Mononuclear cell (primary cell): ENCODE measurements around the gene ZBTB20. TPM values are rescaled to one million over a fixed set of nuclear protein-coding genes. Genes with fewer than 3 reads are reported as not detected.

Experiments used
- H3K27me3 ChIP-seq: 2 replicates; pipeline ENCODE4 v1.6.0; 2011; ENCODE audit warnings: low read length, control low read depth; ENCODE audit not compliant: insufficient read depth
- H3K4me1 ChIP-seq: 2 replicates; pipeline ENCODE4 v1.5.1; 2011; ENCODE audit warnings: mild to moderate bottlenecking, low read length, control low read depth; ENCODE audit not compliant: insufficient read depth
- H3K4me3 ChIP-seq: 2 replicates; pipeline ENCODE4 v1.5.1; 2011; ENCODE audit warnings: mild to moderate bottlenecking, low read length, moderate library complexity
- H3K9me3 ChIP-seq: 2 replicates; pipeline ENCODE4 v1.5.1; 2011; ENCODE audit warnings: low read depth, mild to moderate bottlenecking, control low read depth, low read length
- total RNA-seq: library from RNA; depleted of rRNA; stranded (reverse); fragments of >200 nt; gene quantifications from one replicate; pipeline ENCODE4 v1.2.3, GENCODE V29; 2012

ZBTB20 gene
- total RNA-seq, 1 donor: 38.2 TPM

DNA sequence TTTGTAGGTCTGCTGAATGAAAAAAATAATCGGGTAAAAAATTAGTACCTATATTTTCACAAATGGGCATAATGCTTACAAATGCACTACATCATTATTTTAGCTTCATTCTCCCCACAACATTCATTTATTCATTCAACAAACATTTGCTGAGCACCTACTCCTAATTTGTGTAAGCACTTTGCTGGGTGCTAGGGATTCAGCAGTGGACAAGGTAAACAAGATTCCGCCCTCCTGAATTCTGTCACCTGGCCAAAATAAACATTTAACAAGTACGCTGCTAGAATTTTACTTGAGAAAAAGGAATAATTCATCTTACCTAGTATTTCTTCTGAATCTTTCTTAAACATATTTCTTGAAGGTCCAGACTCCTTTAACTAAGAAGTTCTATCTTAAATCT lies 781.2 kb downstream of the ZBTB20 start:
- Histone ChIP-seq H3K27me3 (no peaks in the 10 kb centered on the region), H3K9me3 (no peaks in the 10 kb centered on the region), H3K4me3 (no peak overlapping the region), H3K4me1 (no peaks in the 10 kb centered on the region)

DNA sequence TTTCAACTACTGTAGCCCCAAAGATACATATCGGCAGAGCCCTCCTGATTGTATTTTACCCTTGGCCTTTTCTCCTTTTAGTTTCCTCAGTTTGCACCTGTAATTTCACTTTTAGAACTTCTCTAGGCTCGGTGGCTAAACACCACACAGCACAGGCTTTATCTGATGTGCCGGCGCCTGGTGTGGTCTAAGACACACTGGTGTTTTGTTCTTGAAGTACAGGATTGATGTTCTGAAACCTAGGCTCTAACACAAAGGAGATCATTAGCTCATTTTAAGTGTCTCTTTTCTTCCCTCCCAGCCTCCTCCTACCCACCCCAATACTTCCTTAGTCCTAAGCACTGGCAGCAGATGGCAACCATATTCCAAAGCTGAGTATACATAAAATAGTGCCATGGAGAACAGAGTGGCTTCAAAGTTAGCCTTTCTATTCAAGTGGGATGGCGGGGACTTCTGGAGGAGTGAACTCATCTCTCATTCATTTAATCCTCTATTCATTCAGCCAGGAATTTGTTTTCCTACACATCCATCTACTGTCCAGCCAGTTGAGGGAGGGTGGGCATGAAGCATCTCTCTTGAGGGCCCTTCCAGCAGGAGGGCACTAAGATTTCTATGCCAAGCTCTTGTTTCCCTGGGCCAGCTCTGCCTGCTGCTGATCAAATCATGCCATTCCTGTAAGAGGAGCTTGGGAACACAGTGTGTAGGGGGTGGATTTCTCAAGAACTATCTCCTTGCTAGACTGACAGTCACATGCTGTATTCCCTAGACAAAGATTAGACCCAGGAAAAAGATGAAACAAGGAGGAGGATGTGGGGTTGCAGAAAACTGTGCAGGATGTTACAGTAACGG lies 782.1 kb downstream of the ZBTB20 start:
- Histone ChIP-seq H3K4me3 (no peak overlapping the region), H3K9me3 (no peaks in the 10 kb centered on the region), H3K4me1 (no peaks in the 10 kb centered on the region), H3K27me3 (no peaks in the 10 kb centered on the region)

DNA sequence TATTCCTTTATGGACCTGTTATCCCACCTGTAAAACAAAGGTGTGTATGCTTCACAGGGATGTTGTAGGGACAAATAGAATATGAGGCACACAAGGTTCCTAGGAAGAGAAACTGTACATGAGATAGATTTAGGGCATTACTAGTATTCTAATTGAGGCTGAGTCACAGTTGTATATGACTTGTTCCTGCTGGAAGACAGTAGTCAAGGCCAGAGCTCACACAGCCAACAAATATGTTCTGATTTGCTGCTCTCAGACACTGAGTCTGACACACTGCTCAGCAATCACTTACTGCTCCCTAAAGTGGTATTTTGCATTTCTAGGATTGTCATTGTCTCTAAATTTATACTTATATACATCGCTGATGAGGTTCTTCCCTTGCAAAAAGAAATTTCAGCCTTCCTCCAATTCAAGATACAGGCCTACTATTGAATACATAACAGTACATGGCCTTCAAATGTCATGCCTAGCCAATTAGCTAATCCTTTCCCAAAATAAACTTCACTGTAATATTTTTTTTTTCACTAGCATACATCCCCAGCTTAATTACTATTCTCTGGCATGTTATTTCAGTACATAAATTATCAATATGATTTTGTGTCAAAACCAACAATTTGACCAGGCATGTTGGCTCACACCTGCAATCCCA lies 783.4 kb downstream of the ZBTB20 start:
- Histone ChIP-seq H3K4me1 (no peaks in the 10 kb centered on the region), H3K27me3 (no peaks in the 10 kb centered on the region), H3K9me3 (no peaks in the 10 kb centered on the region), H3K4me3 (no peak overlapping the region)

DNA sequence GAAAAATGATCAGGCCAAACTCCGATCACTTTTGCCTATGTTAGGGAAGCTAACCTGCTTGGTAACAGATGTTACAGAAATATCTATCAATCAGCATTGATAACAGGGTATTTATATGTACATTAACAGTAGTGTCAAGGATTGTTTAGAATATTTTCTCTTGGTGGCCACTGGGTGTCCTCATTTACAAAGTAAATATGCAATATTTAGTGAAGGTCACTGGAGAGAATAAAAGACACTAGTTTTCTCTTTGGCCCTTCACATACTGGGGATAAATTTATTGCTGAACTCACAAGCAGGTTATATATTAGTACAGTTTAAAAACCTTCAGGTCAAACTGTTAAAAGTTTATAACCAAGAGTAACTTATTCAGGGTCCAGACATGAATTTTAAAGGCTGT lies 784.3 kb downstream of the ZBTB20 start:
- no peaks in the 10 kb centered on the region for H3K4me1 ChIP-seq

DNA sequence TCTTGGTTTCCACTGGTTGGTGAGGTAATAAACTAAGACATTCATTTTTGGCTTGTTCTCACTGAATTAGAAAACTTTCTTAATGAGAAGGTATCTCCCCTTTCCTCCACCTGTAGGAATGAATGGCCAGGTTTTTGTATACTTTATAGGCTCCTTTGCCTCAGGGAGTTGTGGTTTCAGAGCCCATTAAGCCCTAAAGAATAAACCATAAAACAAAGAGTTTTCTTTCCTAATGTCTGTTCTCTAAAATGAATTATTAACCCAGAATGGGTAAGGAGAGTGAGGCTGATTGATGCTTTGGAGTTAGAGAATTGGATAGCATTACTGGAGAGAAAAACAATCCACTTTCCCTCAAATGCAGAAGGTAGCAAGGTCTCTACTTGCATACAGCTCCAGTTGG lies 785.7 kb downstream of the ZBTB20 start:
- Histone ChIP-seq H3K9me3 (no peaks in the 10 kb centered on the region), H3K27me3 (no peaks in the 10 kb centered on the region), H3K4me1 (no peaks in the 10 kb centered on the region), H3K4me3 (no peak overlapping the region)

More for the DNA sequence above, 784.3 kb downstream of the ZBTB20 start:
- Histone ChIP-seq H3K27me3 (no peaks in the 10 kb centered on the region), H3K9me3 (no peaks in the 10 kb centered on the region), H3K4me3 (no peak overlapping the region)

DNA sequence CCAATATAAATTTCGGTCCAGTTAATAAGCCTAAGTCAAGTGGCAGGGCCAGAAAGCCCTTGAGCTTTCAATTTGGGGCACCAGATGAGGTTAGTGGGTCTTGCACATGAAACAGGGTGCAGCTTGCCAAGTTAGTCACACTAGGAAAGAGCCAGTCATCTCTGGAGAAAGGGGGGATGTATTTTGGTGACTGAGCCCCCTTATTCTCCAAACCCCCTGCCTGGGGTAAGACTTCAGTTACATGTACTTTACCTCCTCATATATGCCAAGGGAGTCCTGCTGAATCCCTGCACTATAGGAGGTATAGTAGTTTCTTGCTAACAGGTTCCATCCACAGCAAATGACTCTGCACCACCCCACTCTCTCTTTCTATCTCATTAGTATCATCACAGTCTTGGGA lies 790.6 kb downstream of the ZBTB20 start:
- Histone ChIP-seq H3K27me3 (no peaks in the 10 kb centered on the region), H3K4me1 (no peaks in the 10 kb centered on the region), H3K4me3 (no peak overlapping the region), H3K9me3 (no peaks in the 10 kb centered on the region)

DNA sequence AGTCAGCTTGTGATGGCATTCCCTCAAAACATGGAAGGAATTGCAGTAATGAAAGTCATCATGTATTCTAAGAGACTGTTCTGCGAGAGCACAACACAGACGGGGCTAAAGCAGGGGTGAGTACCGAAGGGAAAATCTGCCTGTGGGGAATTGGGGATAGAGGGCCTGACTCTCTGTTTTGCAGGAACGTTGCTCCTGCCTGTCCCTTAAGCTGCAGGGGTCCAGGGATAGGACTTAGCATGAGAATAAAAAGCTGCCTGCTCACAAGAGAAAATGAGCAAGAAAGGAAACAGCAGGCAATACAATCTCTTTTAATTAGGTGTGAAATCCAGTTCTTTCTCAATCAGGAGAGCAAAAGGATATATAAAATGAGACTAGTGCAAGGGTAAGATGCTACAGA lies 791.0 kb downstream of the ZBTB20 start:
- H3K4me1 ChIP-seq: no peaks in the 10 kb centered on the region
- H3K9me3 ChIP-seq: no peaks in the 10 kb centered on the region
- no peak overlapping the region for H3K4me3 ChIP-seq
- no peaks in the 10 kb centered on the region for H3K27me3 ChIP-seq

DNA sequence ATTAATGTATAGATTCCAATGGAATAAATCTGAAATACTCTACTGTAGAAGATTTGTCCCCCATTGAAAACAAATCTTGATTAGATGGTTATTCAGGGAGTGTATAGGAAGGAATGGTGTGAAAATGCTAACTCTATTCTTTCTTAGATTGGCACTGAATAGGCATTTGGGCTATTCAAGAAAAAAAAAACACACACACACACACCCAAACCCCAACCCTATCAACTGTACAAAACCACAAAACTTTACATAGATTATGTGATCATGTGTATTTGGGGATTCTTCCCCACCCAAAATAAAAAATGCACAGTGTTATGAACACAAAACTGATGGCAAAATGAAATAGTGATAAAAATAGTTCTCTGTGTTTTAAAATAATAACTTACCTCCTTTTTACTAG lies 791.4 kb downstream of the ZBTB20 start:
- Histone ChIP-seq H3K4me1 (no peaks in the 10 kb centered on the region), H3K9me3 (no peaks in the 10 kb centered on the region), H3K27me3 (no peaks in the 10 kb centered on the region), H3K4me3 (no peak overlapping the region)

DNA sequence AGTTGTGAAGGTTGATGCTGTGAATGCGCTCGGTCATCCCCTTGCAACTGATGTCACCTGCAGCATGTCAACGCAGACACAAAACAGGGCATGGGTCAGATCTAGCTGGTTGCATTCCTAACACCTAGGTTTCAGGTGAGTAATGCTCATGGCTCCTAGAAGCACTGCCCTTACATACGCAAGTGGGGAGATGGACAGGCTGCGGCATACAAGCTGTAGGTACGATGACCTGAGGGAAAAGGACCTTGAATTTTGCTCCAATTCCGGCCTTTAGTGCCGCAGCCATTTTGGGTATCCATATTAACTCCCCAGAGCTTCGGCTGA lies 795.3 kb downstream of the ZBTB20 start:
- Histone ChIP-seq H3K4me3 (no peak overlapping the region), H3K4me1 (no peaks in the 10 kb centered on the region), H3K9me3 (no peaks in the 10 kb centered on the region), H3K27me3 (no peaks in the 10 kb centered on the region)

DNA sequence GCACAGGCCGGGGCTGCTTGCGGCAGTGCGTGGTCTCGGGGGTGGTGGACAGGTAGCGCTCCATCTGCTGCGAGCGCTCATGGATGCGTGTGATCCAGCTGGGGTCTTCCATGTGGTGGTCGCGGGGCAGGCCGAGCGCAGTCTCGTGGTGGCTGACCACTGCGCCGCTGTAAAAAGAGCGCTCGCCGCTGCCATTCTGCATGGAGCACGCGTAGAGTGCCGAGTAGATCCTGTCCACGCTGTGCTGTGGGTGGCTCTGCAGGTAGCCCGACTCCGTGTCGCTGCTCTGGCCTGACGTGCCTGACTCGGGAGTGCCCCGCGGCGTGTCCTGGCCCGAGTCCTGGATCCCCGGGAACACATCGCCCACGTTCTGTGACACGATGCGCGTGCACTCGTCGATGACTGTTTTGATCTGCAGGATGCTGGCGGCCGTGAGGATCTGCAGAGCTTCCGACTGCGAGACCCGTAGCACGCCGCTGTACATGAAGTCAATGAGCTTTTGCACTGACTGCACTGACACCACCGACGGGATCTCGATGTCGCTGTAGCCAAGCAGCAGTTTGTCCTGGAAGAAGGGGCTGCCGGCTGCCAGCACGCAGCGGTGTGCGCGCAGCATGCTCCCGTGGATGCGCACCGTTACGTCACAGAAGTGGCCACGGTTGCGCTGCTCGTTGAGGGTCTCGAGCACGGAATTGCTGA lies 795.8 kb downstream of the ZBTB20 start:
- Histone ChIP-seq H3K27me3 (no peaks in the 10 kb centered on the region), H3K4me1 (no peaks in the 10 kb centered on the region), H3K9me3 (no peaks in the 10 kb centered on the region), H3K4me3 (no peak overlapping the region)

DNA sequence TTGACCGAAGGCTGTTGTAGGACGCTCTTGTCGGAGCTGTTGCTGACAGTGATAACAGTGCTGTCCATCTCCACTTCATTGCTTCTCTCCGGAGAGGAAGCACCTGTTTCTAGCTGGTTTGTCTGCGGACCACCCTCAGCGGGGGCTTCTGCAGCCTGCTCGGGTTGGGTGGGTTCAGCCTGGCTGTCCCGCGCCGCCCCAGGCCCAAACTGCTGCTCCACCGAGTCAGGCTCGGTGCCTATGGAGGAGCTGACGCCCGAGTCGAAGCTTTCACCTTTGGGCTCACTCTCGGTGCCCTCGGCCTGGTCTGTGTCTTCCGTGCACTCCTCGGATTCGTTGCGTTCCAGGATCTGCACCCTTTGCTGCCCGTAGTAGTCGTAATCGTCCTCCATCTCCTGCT lies 796.4 kb downstream of the ZBTB20 start:
- Histone ChIP-seq H3K4me3 (no peak overlapping the region), H3K4me1 (no peaks in the 10 kb centered on the region), H3K9me3 (no peaks in the 10 kb centered on the region)

DNA sequence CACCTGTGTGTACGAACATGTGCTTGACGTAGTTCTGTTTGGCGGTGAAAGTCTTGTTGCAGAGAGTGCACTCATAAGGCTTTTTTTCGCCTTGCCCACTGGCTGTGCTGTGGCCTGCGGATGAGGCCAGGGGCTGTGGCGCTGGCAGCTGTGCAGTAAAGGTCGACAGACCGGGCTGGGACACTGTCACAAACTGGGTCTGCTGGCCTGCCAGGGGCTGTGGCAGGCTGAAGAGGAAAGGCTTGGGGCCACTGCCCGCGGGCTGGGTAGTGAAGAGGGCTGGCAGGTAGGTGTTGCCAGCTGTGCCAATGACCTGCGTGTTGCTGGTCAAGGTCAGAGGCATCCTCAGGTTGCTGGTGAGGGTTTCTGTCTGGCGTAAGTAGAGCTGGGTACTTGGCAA lies 796.8 kb downstream of the ZBTB20 start:
- Histone ChIP-seq H3K4me3 (no peak overlapping the region), H3K4me1 (no peaks in the 10 kb centered on the region), H3K27me3 (no peaks in the 10 kb centered on the region), H3K9me3 (no peaks in the 10 kb centered on the region)

More for the DNA sequence above, 796.4 kb downstream of the ZBTB20 start:
- no peaks in the 10 kb centered on the region for H3K27me3 ChIP-seq

DNA sequence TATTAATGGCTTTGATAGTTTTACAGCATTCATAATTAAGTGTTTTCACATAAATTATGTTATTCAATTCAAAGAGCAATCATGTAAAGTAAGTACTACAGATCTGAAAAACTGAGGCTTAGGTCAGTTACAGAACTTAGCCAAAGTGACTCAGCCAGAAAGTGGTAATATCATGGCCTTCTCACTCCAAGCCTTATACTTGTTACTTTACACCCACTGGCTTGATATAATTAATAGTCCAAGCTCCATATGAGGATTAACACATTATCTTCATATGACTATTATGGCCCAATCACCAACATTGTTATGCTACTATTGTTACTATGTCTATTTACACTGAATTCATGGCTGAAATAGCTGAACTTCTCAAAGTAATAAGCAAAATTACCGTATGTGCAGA lies 802.6 kb downstream of the ZBTB20 start:
- no peaks in the 10 kb centered on the region for H3K9me3 ChIP-seq
- no peak overlapping the region for H3K4me3 ChIP-seq
- no peaks in the 10 kb centered on the region for H3K27me3 ChIP-seq
- no peaks in the 10 kb centered on the region for H3K4me1 ChIP-seq

DNA sequence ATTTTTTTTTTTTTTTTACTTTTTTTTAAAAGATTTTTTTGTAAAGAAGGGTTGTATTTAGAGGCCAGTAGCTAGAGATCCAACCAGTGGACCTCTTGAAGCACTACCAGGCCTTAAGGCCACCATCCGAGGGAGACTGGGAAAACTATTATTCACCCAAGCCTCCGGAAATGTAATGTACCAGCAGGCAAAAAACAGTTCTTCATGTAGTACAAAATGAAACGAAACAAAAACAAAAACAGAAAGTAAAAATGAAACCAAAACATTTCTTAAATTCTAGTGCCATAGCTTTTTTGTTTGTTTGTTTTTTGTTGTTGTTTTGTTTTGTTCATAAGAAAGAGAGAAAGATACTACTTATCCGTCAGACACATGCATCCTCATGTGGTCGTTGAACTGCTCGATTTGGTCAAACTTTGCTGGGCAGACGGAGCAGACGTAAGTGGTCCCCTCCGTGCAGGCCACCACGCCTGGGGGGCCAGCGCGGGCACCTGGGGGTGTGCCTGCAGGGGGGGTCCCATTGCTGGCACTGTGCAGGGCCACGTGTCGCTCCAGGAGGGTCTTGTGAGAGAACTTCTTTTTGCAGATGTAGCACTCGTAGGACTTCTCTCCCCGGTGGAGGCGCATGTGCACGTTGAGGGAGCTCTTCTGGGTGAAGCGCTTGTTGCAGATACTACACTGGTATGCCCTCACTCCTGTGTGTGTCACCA lies 808.3 kb downstream of the ZBTB20 start:
- H3K4me1 ChIP-seq: no peaks in the 10 kb centered on the region
- no peaks in the 10 kb centered on the region for H3K27me3 ChIP-seq
- no peaks in the 10 kb centered on the region for H3K9me3 ChIP-seq
- H3K4me3 ChIP-seq: no peak overlapping the region

DNA sequence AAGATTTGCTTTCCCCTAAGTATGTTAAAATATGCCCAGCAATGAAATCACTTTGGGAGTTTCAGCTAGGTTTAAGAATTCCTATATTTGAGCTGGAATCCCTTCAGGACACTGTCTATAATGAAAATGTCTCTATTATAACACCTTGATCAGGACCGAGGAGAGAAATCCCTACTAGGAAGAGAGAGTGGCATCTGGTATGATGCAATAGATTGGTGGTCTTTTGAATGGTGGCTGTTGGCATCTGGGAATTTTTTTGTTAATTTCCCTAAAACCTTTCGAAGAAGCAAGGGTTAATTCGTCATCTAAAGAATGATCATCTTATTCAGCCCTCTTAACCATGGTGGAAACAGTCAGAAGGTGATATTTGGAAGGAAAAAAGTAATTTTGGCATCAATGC lies 810.2 kb downstream of the ZBTB20 start:
- no peak overlapping the region for H3K4me3 ChIP-seq

More for the DNA sequence above, 810.2 kb downstream of the ZBTB20 start:
- Histone ChIP-seq H3K27me3 (no peaks in the 10 kb centered on the region), H3K4me1 (peaks cover 8% of the 10 kb centered on the region), H3K9me3 (no peaks in the 10 kb centered on the region)
